Measurements from ENCODE around the gene PKNOX2.

DNA sequence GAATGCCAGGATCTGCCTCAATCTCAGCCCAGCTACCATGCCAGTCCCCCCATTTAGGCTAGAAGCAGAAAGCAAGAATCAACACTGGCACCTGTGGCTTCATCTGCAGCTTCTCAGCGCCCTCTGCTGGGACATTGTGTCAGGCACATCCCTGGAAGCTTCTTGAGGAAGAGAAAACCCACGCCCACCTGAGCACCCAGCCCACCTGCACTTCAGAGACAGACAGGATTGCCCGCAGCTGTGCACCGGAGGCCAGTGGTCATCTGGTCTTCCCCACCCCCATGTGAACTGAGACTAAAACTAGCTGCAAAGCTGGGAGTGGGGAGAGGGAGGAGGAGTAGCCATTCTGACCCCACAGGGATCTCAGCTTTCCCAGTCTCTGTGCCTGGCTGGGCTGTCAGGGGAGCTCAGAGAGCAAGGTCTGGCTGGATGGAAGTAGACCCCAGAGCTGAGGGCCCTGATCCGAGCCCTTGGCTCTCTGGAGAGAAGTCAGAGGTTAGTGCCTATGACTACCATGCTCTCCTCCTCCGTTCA is 264.7 kb downstream of the PKNOX2 start:
- TF ChIP-seq, protein P1, sequence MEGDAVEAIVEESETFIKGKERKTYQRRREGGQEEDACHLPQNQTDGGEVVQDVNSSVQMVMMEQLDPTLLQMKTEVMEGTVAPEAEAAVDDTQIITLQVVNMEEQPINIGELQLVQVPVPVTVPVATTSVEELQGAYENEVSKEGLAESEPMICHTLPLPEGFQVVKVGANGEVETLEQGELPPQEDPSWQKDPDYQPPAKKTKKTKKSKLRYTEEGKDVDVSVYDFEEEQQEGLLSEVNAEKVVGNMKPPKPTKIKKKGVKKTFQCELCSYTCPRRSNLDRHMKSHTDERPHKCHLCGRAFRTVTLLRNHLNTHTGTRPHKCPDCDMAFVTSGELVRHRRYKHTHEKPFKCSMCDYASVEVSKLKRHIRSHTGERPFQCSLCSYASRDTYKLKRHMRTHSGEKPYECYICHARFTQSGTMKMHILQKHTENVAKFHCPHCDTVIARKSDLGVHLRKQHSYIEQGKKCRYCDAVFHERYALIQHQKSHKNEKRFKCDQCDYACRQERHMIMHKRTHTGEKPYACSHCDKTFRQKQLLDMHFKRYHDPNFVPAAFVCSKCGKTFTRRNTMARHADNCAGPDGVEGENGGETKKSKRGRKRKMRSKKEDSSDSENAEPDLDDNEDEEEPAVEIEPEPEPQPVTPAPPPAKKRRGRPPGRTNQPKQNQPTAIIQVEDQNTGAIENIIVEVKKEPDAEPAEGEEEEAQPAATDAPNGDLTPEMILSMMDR (IDR thresholded peaks at IDR 0.05; ENCODE audit: borderline replicate concordance, extremely low read depth, low read length, poor library complexity, severe bottlenecking): peak; percentile 84
- no peak for TF ChIP-seq EZH2 (IDR thresholded peaks at IDR 0.05; ENCODE audit: borderline replicate concordance, low read depth, low read length, severe bottlenecking)
